HCT116 (cell line): ENCODE data around the gene HARBI1. TPM values are rescaled to one million over a fixed set of nuclear protein-coding genes. Genes with fewer than 3 reads are reported as not detected.

Source experiments
- ATAC-seq: fragments of 200-7000 bp; cut with Tn5 transposase; 2 replicates; pipeline ENCODE4 v1.9.1; 2020; ENCODE audit warnings: mild to moderate bottlenecking, moderate library complexity
- BruUV-seq: library from RNA; stranded (reverse); fragments of 400-500 nt; replicated peaks from 2 replicates; lab custom pipeline; 2021; lab: Mats Ljungman, UMichigan
- CTCF ChIA-PET: fragments of 300-600 bp; sonication (Branson Sonifier 250); formaldehyde crosslinking; loops from one replicate; lab custom pipeline; 2021; ENCODE audit warnings: antibody characterized with exemption; lab: Charles Lee
- POLR2A ChIA-PET: fragments of 300-600, 350-600 bp; sonication (Branson Sonifier 250); formaldehyde crosslinking; loops from one replicate; lab custom pipeline; 2021; ENCODE audit warnings: antibody characterized with exemption; lab: Charles Lee
- RAD21 ChIA-PET, 2 experiments: fragments of 300-600 bp; sonication (Branson Sonifier 250); formaldehyde crosslinking; loops; one replicate each; lab custom pipeline; 2023; ENCODE audit warnings: low total read pairs in 2 of 2; ENCODE audit not compliant: uncharacterized antibody in 2 of 2, unreplicated experiment in 2 of 2, low non-redundant PET in 1 of 2; lab: Charles Lee
- DNase-seq: peaks from one replicate; pipeline ENCODE4 v3.0.0-alpha.2; 2010; ENCODE audit warnings: low read depth, low spot score
- H2AFZ ChIP-seq: fragments of 200-600 bp; shearing (Covaris generic), sonication (generic); 2 replicates; pipeline ENCODE4 v1.6.1; 2017; ENCODE audit warnings: low read depth, mixed run types, mixed read lengths, antibody characterized with exemption, low read length; ENCODE audit not compliant: poor library complexity, severe bottlenecking
- H3K27ac ChIP-seq: 2 replicates; pipeline ENCODE4 v1.5.1; 2012; ENCODE audit warnings: low read depth, low read length
- H3K27me3 ChIP-seq: fragments of 200-600 bp; sonication (generic); 2 replicates; pipeline ENCODE4 v1.6.1; 2016; ENCODE audit warnings: mixed run types, low read length, mixed read lengths; ENCODE audit not compliant: insufficient read depth
- H3K36me3 ChIP-seq, 2 experiments: fragments of 200-500 bp in 1 of 2; fragments of 200-600 bp in 1 of 2; sonication (Bioruptor generic) in 1 of 2; sonication (generic) in 1 of 2; 2 replicates each; pipeline versions ENCODE4 v1.5.1 to v1.6.1; 2014 to 2016; ENCODE audit warnings: low read length in 2 of 2, inconsistent platforms in 1 of 2, mixed read lengths in 1 of 2, mixed run types in 1 of 2; ENCODE audit not compliant: insufficient read depth in 2 of 2, control insufficient read depth in 1 of 2
- H3K4me1 ChIP-seq, 2 experiments: fragments of 200-600 bp in 1 of 2; sonication (generic) in 1 of 2; 2 replicates each; pipeline versions ENCODE4 v1.5.1 to v1.6.1; 2012 to 2017; ENCODE audit warnings: low read length in 2 of 2, inconsistent platforms in 1 of 2, mild to moderate bottlenecking in 1 of 2, mixed read lengths in 1 of 2, mixed run types in 1 of 2, moderate library complexity in 1 of 2; ENCODE audit not compliant: insufficient read depth in 2 of 2, control insufficient read depth in 1 of 2
- H3K4me2 ChIP-seq: fragments of 200-600 bp; sonication (generic); 2 replicates; pipeline ENCODE4 v1.6.1; 2017; ENCODE audit warnings: mixed run types, low read length, mixed read lengths
- H3K4me3 ChIP-seq, 2 experiments: fragments of 200-600 bp in 1 of 2; sonication (generic) in 1 of 2; replicated peaks in 1 of 2; 2 replicates each; pipeline ENCODE4 v1.5.1; 2011 to 2016; ENCODE audit warnings: low read length in 2 of 2, control low read depth in 1 of 2, low read depth in 1 of 2, mild to moderate bottlenecking in 1 of 2, mixed read lengths in 1 of 2, mixed run types in 1 of 2
- H3K79me2 ChIP-seq: fragments of 200-600 bp; sonication (generic); 2 replicates; pipeline ENCODE4 v1.6.1; 2017; ENCODE audit warnings: mild to moderate bottlenecking, mixed run types, low read length, moderate library complexity, mixed read lengths; ENCODE audit not compliant: insufficient read depth
- H3K9ac ChIP-seq: fragments of 200-600 bp; sonication (generic); 2 replicates; pipeline ENCODE4 v1.6.1; 2016; ENCODE audit warnings: low read length, mixed read lengths
- H3K9me2 ChIP-seq: fragments of 200-600 bp; sonication (generic), shearing (Covaris generic); 2 replicates; pipeline ENCODE4 v1.6.1; 2017; ENCODE audit warnings: mixed run types, mild to moderate bottlenecking, moderate library complexity; ENCODE audit not compliant: insufficient read depth
- H3K9me3 ChIP-seq, 2 experiments: fragments of 200-500 bp in 1 of 2; fragments of 200-600 bp in 1 of 2; sonication (Bioruptor generic) in 1 of 2; sonication (generic) in 1 of 2; 2 replicates each; pipeline ENCODE4 v1.6.1; 2014 to 2017; ENCODE audit warnings: low read length in 2 of 2, mixed read lengths in 2 of 2, inconsistent platforms in 1 of 2, low read depth in 1 of 2, mild to moderate bottlenecking in 1 of 2, mixed run types in 1 of 2, moderate library complexity in 1 of 2; ENCODE audit not compliant: control insufficient read depth in 1 of 2, insufficient read depth in 1 of 2
- H4K20me1 ChIP-seq: fragments of 200-600 bp; sonication (generic), shearing (Covaris generic); 2 replicates; pipeline ENCODE4 v1.6.1; 2017; ENCODE audit warnings: mixed run types, mild to moderate bottlenecking, moderate library complexity; ENCODE audit not compliant: insufficient read depth
- EGR1 ChIP-seq: IDR thresholded peaks from 2 replicates; pipeline ENCODE4 v1.6.1; 2012; ENCODE audit warnings: low read depth
- EZH2 ChIP-seq: fragments of 200-600 bp; sonication (generic); IDR thresholded peaks from 2 replicates; pipeline ENCODE4 v1.6.1; 2017; ENCODE audit warnings: antibody characterized with exemption, mixed run types
- JUND ChIP-seq: IDR thresholded peaks from 2 replicates; pipeline ENCODE4 v1.6.1; 2012
- POLR2A ChIP-seq: IDR thresholded peaks from 2 replicates; pipeline ENCODE4 v1.7.0; 2011; ENCODE audit warnings: borderline replicate concordance; ENCODE audit not compliant: insufficient read depth, insufficient read length; ENCODE audit errors: extremely low read depth
- POLR2AphosphoS5 ChIP-seq: IDR thresholded peaks from 2 replicates; pipeline ENCODE4 v1.6.1; 2011; ENCODE audit warnings: mild to moderate bottlenecking, low read depth, low read length, moderate library complexity
- RAD21 ChIP-seq: IDR thresholded peaks from 2 replicates; pipeline ENCODE4 v1.6.1; 2012; ENCODE audit warnings: low read depth, mild to moderate bottlenecking
- SP1 ChIP-seq: IDR thresholded peaks from 2 replicates; pipeline ENCODE4 v1.6.1; 2012; ENCODE audit warnings: low read depth
- TCF7L2 ChIP-seq: IDR thresholded peaks from 2 replicates; pipeline ENCODE4 v1.7.0; 2011; ENCODE audit warnings: borderline replicate concordance, inconsistent platforms; ENCODE audit not compliant: insufficient read depth, insufficient read length; ENCODE audit errors: extremely low read depth
- YY1 ChIP-seq: IDR thresholded peaks from 2 replicates; pipeline ENCODE4 v1.6.1; 2011; ENCODE audit warnings: low read length, low read depth, moderate library complexity, mild to moderate bottlenecking; ENCODE audit not compliant: insufficient replicate concordance; ENCODE audit errors: extremely low read depth
- ZFX ChIP-seq: fragments of 450-650 bp; IDR thresholded peaks from 2 replicates; pipeline ENCODE4 v1.6.1; 2017
- ZNF274 ChIP-seq: fragments of 200-500 bp; sonication (Bioruptor generic); IDR thresholded peaks from 2 replicates; pipeline ENCODE4 v1.6.1; 2014; ENCODE audit warnings: mild to moderate bottlenecking, low read depth, low read length, inconsistent platforms
- intact Hi-C: fragments of 100-400 bp; cut with micrococcal nuclease; formaldehyde crosslinking; loops from 2 replicates; pipeline ENCODE4 v1.10.0; 2022
- total RNA-seq: library from RNA; stranded (reverse); gene quantifications from one replicate; pipeline ENCODE4 v1.2.1, GENCODE V29; 2021; ENCODE audit not compliant: unreplicated experiment
- TF ChIP-seq, protein P1 (sequence below), 3 experiments: fragments of 200-600 bp in 1 of 3; sonication (generic) in 1 of 3; IDR thresholded peaks in 2 of 3; conservative IDR thresholded peaks in 1 of 3; 2 replicates each; pipeline ENCODE4 v1.5.1; 2012 to 2017; ENCODE audit warnings: low read depth in 2 of 3, low read length in 2 of 3, antibody characterized with exemption in 1 of 3, borderline replicate concordance in 1 of 3, control low read depth in 1 of 3, mild to moderate bottlenecking in 1 of 3, mixed read lengths in 1 of 3, mixed run types in 1 of 3, moderate library complexity in 1 of 3; ENCODE audit not compliant: insufficient read depth in 1 of 3
- TF ChIP-seq, protein P2 (sequence below): IDR thresholded peaks from 2 replicates; pipeline ENCODE4 v1.6.1; 2012

HARBI1 gene
- total RNA-seq, 1 experiment from 2014 or later: 1.9 TPM

DNA sequence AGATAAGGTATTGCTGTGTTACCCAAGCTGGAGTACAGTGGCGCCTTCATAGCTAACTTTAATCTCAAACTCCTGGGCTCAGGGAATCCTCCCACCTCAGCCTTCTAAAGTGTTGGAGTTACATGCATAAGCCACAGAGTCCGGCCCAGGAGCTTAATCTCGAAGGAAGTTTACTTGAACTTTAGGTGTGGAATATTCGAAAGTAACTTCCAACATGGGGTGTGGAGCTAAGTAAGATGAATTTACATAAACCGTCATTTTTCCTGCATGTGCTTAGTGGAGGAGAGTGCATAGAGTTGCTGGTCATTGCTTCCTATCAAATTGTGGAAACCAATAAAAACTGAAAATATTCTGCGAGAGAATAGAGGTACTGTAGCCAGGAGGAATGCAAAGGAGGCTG is 1.8 kb upstream of the HARBI1 start:
- DNase-seq: no peak
- intact Hi-C loops: loop anchor here (5.0 to 10.0 kb wide), 2 partner anchors 234 to 382 kb away; partner anchors contain the start of gene MDK
- Histone ChIP-seq H3K9me3 (no peaks in the 10 kb centered on the region), H3K9ac (no peak overlapping the region), H2AFZ (no peak overlapping the region), H3K27ac (no peak overlapping the region), H3K27me3 (no peaks in the 10 kb centered on the region), H3K4me2 (peak overlapping the region; percentile 92; the same call in 1 of the 2 replicates), H3K79me2 (peaks cover 29% of the 10 kb centered on the region), H3K4me3 (peak overlapping the region in 1 of 2 experiments; percentile 71; a peak in 2 of 4 replicates), H4K20me1 (no peaks in the 10 kb centered on the region), H3K4me1 (peaks cover 13 to 23% of the 10 kb centered on the region in 2 experiments), H3K9me2 (no peaks in the 10 kb centered on the region), H3K36me3 (peaks cover 0 to 4% of the 10 kb centered on the region in 2 experiments; a peak in 1 of 4 replicates)
- TF ChIP-seq YY1 (no peak), POLR2AphosphoS5 (no peak), JUND (no peak), EZH2 (no peak), SP1 (no peak), EGR1 (no peak), RAD21 (no peak), POLR2A (no peak), ZFX (no peak), TCF7L2 (no peak), ZNF274 (no peak)
- TF ChIP-seq, protein P1, sequence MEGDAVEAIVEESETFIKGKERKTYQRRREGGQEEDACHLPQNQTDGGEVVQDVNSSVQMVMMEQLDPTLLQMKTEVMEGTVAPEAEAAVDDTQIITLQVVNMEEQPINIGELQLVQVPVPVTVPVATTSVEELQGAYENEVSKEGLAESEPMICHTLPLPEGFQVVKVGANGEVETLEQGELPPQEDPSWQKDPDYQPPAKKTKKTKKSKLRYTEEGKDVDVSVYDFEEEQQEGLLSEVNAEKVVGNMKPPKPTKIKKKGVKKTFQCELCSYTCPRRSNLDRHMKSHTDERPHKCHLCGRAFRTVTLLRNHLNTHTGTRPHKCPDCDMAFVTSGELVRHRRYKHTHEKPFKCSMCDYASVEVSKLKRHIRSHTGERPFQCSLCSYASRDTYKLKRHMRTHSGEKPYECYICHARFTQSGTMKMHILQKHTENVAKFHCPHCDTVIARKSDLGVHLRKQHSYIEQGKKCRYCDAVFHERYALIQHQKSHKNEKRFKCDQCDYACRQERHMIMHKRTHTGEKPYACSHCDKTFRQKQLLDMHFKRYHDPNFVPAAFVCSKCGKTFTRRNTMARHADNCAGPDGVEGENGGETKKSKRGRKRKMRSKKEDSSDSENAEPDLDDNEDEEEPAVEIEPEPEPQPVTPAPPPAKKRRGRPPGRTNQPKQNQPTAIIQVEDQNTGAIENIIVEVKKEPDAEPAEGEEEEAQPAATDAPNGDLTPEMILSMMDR (IDR thresholded peaks at IDR 0.05 in 2 of 3, conservative IDR thresholded peaks at IDR 0.05 in 1 of 3; ENCODE audit: borderline replicate concordance in 1 of 3, insufficient read depth in 1 of 3, low read depth in 2 of 3, low read length in 2 of 3): no peak
- TF ChIP-seq, protein P2, sequence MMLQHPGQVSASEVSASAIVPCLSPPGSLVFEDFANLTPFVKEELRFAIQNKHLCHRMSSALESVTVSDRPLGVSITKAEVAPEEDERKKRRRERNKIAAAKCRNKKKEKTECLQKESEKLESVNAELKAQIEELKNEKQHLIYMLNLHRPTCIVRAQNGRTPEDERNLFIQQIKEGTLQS: no peak
- POLR2A ChIA-PET: no interaction called here
- no peak for ATAC-seq
- no TSS peak for BruUV-seq
- CTCF ChIA-PET: interaction anchor here (0.6 to 0.9 kb wide), 6 partner anchors 9 to 501 kb away, joined by 3 to 4 read pairs (median 3); no protein-coding TSS in a partner anchor
- RAD21 ChIA-PET: no interaction called here
